Measurements from ENCODE around the gene NDFIP1. TPM values are rescaled to one million over a fixed set of nuclear protein-coding genes. Genes with fewer than 3 reads are reported as not detected.

The NDFIP1 gene
- total and polyA plus RNA-seq, 2 of the 13 experiments (the other 11 are each of a cell fraction or from before 2014, with no cell fraction given) = 12.4 to 15.7 TPM

DNA sequence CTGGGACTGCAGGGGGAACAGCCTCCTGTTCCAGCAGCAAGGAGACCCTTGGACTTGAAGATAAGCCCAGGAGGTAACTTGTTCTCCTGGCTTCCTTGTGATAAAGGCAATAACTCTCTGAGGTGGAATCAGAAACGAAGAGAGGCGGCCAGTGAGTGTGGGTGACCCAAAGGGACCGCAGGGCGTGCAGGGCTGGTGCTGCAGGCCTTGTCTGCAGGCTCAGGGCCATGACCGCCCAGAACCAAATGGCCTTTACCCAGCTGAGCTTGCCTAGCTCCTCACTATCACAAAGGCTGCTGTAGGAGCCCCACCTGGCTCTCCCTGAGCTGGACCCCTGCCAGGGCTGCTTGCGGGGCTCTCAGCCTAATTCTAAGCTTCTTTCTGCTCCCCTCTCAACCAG is 72.5 kb downstream of the NDFIP1 start:
- H3K9ac ChIP-seq (ENCODE audit: insufficient read depth, low read depth, low read length) = peak overlapping the region; percentile 27; the same call in 1 of the 2 replicates
- ChIA-PET CTCF (ENCODE audit: low intra/inter-chr PET ratio, low total read pairs) (no interaction called here), POLR2A (no interaction called here)
- H3K36me3 ChIP-seq (replicated peaks in 1 of 2; ENCODE audit: control insufficient read depth in 1 of 2, insufficient read depth in 2 of 2, low read length in 2 of 2) = no peaks in the 10 kb centered on the region
- no peaks in the 10 kb centered on the region for H3K79me2 ChIP-seq (ENCODE audit: insufficient read depth, low read length)
- peaks cover 55% of the 10 kb centered on the region for H3K4me1 ChIP-seq (ENCODE audit: insufficient read depth, low read length)
- H3K9me3 ChIP-seq (ENCODE audit: low read length) = no peaks in the 10 kb centered on the region
- peak; percentile 85 for ATAC-seq
- intact Hi-C loops (cut with micrococcal nuclease; ENCODE audit: unreplicated experiment) = no loop called here
- DNase-seq (ENCODE audit: low spot score) = no peak
- H4K20me1 ChIP-seq (ENCODE audit: insufficient read depth, low read length) = no peaks in the 10 kb centered on the region
- 16% methylated on average over 4 of the region's 6 CpGs for WGBS (ENCODE audit: low lambda C conversion rate)
- H3K4me3 ChIP-seq (replicated peaks in 1 of 3; ENCODE audit: insufficient read depth in 1 of 3, low read depth in 2 of 3, low read length in 3 of 3) = peak overlapping the region; percentile 17 to 46 (median 25); a peak in 5 of 6 replicates
- H3K27ac ChIP-seq (ENCODE audit: extremely low read length, insufficient read depth, low read length) = no peak overlapping the region
- H3K27me3 ChIP-seq (ENCODE audit: control insufficient read depth in 1 of 2, insufficient read depth in 2 of 2, low read length in 2 of 2) = peaks cover 0 to 10% of the 10 kb centered on the region in 2 experiments; a peak in 3 of 5 replicates
- peak overlapping the region; percentile 69 for H3K4me2 ChIP-seq (ENCODE audit: low read depth, low read length)
- BruUV-seq (replicated peaks) = no TSS peak
- in situ Hi-C loops (cut with HindIII; ENCODE audit: extremely low pct_ligation_motif_present, low pct_unique_long_range_greater_than_20kb) = no loop called here
- FAIRE-seq = no peak
- H2AFZ ChIP-seq (ENCODE audit: low read length) = no peak overlapping the region
- TF ChIP-seq, protein P1, sequence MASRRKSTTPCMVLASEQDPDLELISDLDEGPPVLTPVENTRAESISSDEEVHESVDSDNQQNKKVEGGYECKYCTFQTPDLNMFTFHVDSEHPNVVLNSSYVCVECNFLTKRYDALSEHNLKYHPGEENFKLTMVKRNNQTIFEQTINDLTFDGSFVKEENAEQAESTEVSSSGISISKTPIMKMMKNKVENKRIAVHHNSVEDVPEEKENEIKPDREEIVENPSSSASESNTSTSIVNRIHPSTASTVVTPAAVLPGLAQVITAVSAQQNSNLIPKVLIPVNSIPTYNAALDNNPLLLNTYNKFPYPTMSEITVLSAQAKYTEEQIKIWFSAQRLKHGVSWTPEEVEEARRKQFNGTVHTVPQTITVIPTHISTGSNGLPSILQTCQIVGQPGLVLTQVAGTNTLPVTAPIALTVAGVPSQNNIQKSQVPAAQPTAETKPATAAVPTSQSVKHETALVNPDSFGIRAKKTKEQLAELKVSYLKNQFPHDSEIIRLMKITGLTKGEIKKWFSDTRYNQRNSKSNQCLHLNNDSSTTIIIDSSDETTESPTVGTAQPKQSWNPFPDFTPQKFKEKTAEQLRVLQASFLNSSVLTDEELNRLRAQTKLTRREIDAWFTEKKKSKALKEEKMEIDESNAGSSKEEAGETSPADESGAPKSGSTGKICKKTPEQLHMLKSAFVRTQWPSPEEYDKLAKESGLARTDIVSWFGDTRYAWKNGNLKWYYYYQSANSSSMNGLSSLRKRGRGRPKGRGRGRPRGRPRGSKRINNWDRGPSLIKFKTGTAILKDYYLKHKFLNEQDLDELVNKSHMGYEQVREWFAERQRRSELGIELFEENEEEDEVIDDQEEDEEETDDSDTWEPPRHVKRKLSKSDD (CRISPR knock-in tag; IDR thresholded peaks at IDR 0.05; ENCODE audit: low read depth) = no peak
- TF ChIP-seq REPIN1 (CRISPR knock-in tag; IDR thresholded peaks at IDR 0.05; ENCODE audit: borderline replicate concordance, low read depth) (0 out of 2 replicates have a peak, but pooled peaks have one; percentile 39), JDP2 (CRISPR knock-in tag; IDR thresholded peaks at IDR 0.05; ENCODE audit: borderline replicate concordance) (no peak), XBP1 (CRISPR knock-in tag; IDR thresholded peaks at IDR 0.05) (no peak), CCDC6 (CRISPR knock-in tag; IDR thresholded peaks at IDR 0.05) (0 out of 2 replicates have a peak, but pooled peaks have one; percentile 16), KLF6 (CRISPR knock-in tag; IDR thresholded peaks at IDR 0.05) (no peak), YEATS2 (CRISPR knock-in tag; IDR thresholded peaks at IDR 0.05; ENCODE audit: borderline replicate concordance) (no peak), KAT7 (CRISPR knock-in tag; IDR thresholded peaks at IDR 0.05; ENCODE audit: borderline replicate concordance) (no peak), ZNF772 (CRISPR knock-in tag; IDR thresholded peaks at IDR 0.05) (no peak), KAT8 (CRISPR knock-in tag; IDR thresholded peaks at IDR 0.05) (0 out of 2 replicates have a peak, but pooled peaks have one; percentile 10), HHEX (CRISPR knock-in tag; IDR thresholded peaks at IDR 0.05) (no peak), TRIM24 (CRISPR knock-in tag; IDR thresholded peaks at IDR 0.05) (no peak), ATF7 (IDR thresholded peaks at IDR 0.05) (no peak), ATF7 (CRISPR knock-in tag; IDR thresholded peaks at IDR 0.05) (no peak), PHF8 (CRISPR knock-in tag; IDR thresholded peaks at IDR 0.05) (0 out of 2 replicates have a peak, but pooled peaks have one; percentile 32), GATA4 (IDR thresholded peaks at IDR 0.05; ENCODE audit: borderline replicate concordance, low read depth) (no peak), FOXK1 (CRISPR knock-in tag; IDR thresholded peaks at IDR 0.05; ENCODE audit: borderline replicate concordance, low read depth) (no peak)
- TF ChIP-seq, protein P2, sequence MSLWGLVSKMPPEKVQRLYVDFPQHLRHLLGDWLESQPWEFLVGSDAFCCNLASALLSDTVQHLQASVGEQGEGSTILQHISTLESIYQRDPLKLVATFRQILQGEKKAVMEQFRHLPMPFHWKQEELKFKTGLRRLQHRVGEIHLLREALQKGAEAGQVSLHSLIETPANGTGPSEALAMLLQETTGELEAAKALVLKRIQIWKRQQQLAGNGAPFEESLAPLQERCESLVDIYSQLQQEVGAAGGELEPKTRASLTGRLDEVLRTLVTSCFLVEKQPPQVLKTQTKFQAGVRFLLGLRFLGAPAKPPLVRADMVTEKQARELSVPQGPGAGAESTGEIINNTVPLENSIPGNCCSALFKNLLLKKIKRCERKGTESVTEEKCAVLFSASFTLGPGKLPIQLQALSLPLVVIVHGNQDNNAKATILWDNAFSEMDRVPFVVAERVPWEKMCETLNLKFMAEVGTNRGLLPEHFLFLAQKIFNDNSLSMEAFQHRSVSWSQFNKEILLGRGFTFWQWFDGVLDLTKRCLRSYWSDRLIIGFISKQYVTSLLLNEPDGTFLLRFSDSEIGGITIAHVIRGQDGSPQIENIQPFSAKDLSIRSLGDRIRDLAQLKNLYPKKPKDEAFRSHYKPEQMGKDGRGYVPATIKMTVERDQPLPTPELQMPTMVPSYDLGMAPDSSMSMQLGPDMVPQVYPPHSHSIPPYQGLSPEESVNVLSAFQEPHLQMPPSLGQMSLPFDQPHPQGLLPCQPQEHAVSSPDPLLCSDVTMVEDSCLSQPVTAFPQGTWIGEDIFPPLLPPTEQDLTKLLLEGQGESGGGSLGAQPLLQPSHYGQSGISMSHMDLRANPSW (CRISPR knock-in tag; IDR thresholded peaks at IDR 0.05; ENCODE audit: borderline replicate concordance) = no peak
- TF ChIP-seq, protein P3, sequence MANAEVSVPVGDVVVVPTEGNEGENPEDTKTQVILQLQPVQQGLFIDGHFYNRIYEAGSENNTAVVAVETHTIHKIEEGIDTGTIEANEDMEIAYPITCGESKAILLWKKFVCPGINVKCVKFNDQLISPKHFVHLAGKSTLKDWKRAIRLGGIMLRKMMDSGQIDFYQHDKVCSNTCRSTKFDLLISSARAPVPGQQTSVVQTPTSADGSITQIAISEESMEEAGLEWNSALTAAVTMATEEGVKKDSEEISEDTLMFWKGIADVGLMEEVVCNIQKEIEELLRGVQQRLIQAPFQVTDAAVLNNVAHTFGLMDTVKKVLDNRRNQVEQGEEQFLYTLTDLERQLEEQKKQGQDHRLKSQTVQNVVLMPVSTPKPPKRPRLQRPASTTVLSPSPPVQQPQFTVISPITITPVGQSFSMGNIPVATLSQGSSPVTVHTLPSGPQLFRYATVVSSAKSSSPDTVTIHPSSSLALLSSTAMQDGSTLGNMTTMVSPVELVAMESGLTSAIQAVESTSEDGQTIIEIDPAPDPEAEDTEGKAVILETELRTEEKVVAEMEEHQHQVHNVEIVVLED (CRISPR knock-in tag; IDR thresholded peaks at IDR 0.05; ENCODE audit: borderline replicate concordance) = no peak
